ENCODE data around the gene ACTG1. TPM values are rescaled to one million over a fixed set of nuclear protein-coding genes. Genes with fewer than 3 reads are reported as not detected.
A peak's percentile ranks its signal among the peaks of the same experiment; 100 is the strongest.

ACTG1 gene
- total and polyA plus RNA-seq, 7 donors, result 150 to 620 (median 405) TPM

DNA sequence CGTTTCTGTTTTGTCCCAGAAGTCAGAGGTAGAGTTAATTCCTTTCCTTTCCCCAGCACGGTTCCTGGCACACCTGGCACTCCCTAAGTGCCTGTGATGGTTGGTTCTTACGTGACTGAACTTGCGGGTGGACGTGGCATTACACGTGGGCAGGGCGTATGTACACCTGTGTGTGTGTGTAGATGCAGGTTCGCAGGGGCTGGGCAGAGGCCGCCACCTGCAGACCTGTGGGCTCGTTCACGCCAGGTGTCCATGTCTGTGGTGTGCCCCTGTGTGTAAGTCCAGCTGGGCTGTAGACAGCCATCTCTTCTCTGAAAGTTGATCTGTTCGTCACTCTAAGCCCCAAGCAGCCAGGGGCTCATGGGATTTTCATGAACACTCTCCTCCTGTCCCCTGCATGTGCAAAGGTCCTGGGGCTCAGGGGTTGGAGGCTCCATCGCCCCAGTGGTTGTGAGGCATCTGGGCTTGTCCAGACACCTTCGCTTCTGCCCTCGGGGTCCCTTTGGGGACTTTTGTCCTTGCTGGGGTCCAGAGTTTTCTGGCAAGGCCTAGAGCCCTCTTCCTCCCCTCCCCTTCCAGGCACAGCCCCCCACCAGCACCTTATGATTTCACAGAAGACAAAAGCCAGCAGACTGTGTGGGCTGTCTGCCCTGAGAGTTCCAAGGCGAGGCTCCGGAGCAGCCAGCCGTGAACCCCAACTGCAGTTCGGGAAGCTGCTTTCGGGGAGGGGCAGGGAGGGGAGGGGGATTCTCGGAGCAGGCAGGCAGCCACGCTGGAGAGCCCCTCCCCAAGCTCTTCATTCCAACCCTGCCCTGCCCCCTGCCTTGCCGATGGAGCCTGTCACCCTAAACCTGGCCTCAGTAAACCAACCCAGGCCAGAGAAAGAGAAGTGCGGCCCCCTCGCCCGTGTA, 10.1 kb upstream of the ACTG1 start:
- Histone ChIP-seq H3K4me1 (peaks cover 32% of the 10 kb centered on the region), H3K36me3 (ENCODE audit: insufficient read depth in 1 of 2, low read depth in 1 of 2) (no peaks in the 10 kb centered on the region), H3K27me3 (ENCODE audit: insufficient read depth in 3 of 3, low read length in 2 of 3) (peaks cover 0 to 48% (median 9%) of the 10 kb centered on the region in 3 donors), H3K9me3 (no peaks in the 10 kb centered on the region), H3K27ac (no peak overlapping the region), H3K4me3 (no peak overlapping the region)
- intact Hi-C loops (cut with DNase I), result no loop called here
- WGBS, 3 donors, result 65 to 68% (median 65%) methylated on average over 24 to 26 of the region's 26 CpGs
- DNase-seq, result no peak
- no peak for ATAC-seq
- TF ChIP-seq, protein P1, sequence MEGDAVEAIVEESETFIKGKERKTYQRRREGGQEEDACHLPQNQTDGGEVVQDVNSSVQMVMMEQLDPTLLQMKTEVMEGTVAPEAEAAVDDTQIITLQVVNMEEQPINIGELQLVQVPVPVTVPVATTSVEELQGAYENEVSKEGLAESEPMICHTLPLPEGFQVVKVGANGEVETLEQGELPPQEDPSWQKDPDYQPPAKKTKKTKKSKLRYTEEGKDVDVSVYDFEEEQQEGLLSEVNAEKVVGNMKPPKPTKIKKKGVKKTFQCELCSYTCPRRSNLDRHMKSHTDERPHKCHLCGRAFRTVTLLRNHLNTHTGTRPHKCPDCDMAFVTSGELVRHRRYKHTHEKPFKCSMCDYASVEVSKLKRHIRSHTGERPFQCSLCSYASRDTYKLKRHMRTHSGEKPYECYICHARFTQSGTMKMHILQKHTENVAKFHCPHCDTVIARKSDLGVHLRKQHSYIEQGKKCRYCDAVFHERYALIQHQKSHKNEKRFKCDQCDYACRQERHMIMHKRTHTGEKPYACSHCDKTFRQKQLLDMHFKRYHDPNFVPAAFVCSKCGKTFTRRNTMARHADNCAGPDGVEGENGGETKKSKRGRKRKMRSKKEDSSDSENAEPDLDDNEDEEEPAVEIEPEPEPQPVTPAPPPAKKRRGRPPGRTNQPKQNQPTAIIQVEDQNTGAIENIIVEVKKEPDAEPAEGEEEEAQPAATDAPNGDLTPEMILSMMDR (IDR thresholded peaks at IDR 0.05), result no peak

DNA sequence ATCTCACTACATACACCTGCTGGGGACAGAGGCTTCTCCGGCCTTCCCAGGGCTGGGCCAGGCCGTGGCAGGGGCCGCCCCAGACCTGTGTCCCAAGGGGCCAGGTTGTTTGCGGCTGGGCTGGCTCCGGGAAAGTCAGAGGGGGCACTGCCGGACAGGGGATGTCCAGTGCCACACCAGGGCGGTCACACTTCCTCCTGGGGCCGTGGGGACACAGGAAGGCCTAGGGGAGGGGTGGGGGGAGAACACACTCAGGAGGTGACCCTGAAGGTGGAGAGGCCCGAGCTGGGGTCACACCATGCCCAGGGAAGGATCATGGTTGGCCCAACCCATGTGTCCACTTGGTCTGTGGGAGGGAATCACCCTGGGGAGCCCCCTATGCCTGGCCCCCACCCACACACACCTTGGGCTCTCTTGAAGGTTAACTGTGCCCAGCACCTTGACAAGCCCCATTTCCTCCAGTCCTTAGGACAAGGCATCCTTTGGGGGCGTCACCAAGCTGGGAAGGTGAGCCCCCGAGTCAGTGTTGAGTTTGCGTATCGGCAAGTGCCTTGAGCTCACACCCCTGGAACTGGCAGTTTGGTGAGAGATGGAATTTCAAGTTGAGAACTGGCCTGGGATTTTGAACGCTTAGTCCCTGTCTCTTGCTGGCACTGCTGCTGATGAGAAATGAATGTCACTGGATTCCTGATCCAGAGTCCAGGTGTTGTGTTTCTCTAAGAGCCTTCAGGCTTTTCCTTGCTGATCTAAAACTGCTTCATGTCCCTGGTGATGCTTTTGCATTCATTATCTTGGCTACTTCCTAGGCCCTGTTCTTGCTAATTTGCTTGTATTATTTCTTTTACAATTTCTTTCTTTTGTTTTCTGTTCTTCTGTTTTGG, 7.7 kb upstream of the ACTG1 start:
- TF ChIP-seq, protein P1 (IDR thresholded peaks at IDR 0.05), result no peak
- Histone ChIP-seq H3K36me3 (ENCODE audit: insufficient read depth in 1 of 2, low read depth in 1 of 2) (no peaks in the 10 kb centered on the region), H3K27ac (no peak overlapping the region), H3K27me3 (ENCODE audit: insufficient read depth in 3 of 3, low read length in 2 of 3) (peaks cover 0 to 38% (median 9%) of the 10 kb centered on the region in 3 donors), H3K4me3 (no peak overlapping the region), H3K9me3 (no peaks in the 10 kb centered on the region), H3K4me1 (peaks cover 44% of the 10 kb centered on the region)
- ATAC-seq, result no peak
- intact Hi-C loops (cut with DNase I), result no loop called here
- peak; percentile 20 to 49 for DNase-seq
- 65 to 68% (median 68%) methylated on average over 14 of the region's 14 CpGs for WGBS, 3 donors

DNA sequence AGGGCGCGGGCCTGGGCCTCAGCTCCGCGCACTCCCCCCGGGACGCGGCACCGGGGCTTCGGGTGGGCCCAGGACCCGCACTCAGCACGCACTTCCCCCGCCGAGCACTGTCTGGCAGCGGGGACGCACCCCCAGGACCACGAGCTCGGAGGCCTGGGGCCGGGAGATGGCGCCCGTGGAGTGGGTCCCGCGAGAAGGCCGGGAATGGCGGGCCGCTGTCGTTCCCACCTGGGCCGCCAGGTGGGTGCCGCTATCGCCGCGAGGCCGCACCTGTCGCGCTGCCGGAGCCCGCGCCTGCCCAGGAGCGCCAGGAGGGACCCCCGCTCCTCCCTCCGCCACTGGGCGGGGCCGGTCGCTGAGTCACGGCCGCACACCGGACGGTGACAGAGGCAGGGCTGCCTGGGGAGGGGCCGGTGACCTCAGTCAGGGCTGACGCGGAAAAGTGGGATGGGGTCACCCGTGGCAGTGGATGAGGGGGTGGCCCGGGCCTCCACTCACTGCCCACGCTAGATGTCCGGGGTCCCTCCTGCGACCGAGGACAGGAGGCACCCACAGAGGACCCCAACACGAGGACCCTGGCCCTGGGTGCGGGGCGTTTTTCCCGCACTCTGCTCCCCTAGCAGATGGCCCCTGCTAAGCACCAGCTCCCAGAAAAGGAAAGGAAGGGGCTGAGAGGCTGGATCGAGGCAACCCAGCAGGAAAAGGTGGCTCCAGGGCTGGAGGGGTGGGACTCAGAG, 6.9 kb upstream of the ACTG1 start:
- Histone ChIP-seq H3K4me3 (peak overlapping the region; percentile 63), H3K4me1 (peaks cover 44% of the 10 kb centered on the region), H3K27me3 (ENCODE audit: insufficient read depth in 3 of 3, low read length in 2 of 3) (peaks cover 0 to 32% (median 6%) of the 10 kb centered on the region in 3 donors), H3K27ac (no peak overlapping the region), H3K9me3 (no peaks in the 10 kb centered on the region), H3K36me3 (ENCODE audit: insufficient read depth in 1 of 2, low read depth in 1 of 2) (no peaks in the 10 kb centered on the region)
- TF ChIP-seq, protein P1 (IDR thresholded peaks at IDR 0.05), result peak; percentile 34
- ATAC-seq (peak in 3 of 4 donors; percentile 11 to 22 (median 14)), DNase-seq (peak; percentile 52 to 58)
- WGBS, 3 donors, result 14 to 42% (median 20%) methylated on average over 11 to 61 of the region's 61 CpGs
- intact Hi-C loops (cut with DNase I), result loop anchor here in 1 of 2 donors (5.0 kb wide), 1 partner anchor 33 kb away; the partner anchor contains the start of gene FAAP100

DNA sequence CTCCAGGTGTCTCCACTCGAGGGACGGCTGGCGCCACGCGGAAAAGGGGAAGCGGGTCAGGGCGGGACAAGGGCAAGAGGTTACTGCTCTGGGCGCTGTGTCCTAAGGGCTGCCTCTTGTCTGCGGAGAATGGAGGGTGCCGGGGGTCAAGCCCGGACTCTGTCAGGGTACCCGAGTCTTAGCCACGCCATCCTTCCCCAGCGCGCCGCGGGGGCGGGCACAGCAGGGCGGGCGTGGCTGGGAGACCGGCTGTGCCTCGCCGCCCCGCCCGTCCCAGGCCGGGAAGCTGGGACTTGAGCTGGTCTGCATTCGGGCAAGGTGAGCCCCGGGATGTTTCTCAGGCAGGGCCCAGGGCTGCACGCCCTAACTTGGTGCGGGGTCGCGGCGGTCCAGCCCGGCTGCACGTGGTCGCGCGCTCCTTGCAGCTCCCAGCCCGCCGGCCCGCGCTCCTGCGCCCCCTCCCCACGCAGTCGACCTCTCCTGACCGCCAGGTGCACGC, 6.2 kb upstream of the ACTG1 start:
- TF ChIP-seq, protein P1 (IDR thresholded peaks at IDR 0.05), result no peak
- H3K27ac ChIP-seq, result no peak overlapping the region
- peak; percentile 50 to 66 for DNase-seq
- peaks cover 0 to 25% (median 5%) of the 10 kb centered on the region in 3 donors for H3K27me3 ChIP-seq (ENCODE audit: insufficient read depth in 3 of 3, low read length in 2 of 3)
- peak in 1 of 4 donors; percentile 11 for ATAC-seq
- no peaks in the 10 kb centered on the region for H3K9me3 ChIP-seq
- H3K4me3 ChIP-seq, result peak overlapping the region; percentile 63
- intact Hi-C loops (cut with DNase I), result loop anchor here in 1 of 2 donors (5.0 kb wide), 1 partner anchor 33 kb away; the partner anchor contains the start of gene FAAP100
- WGBS, 3 donors, result 2 to 6% (median 4%) methylated on average over 35 to 47 of the region's 47 CpGs
- H3K36me3 ChIP-seq (ENCODE audit: insufficient read depth in 1 of 2, low read depth in 1 of 2), result no peaks in the 10 kb centered on the region
- H3K4me1 ChIP-seq, result peaks cover 44% of the 10 kb centered on the region

Measured in psoas muscle (tissue), 8 donors.